Endothelial cell of umbilical vein (primary cell): ENCODE measurements around the gene NUPR1. TPM values are rescaled to one million over a fixed set of nuclear protein-coding genes. Genes with fewer than 3 reads are reported as not detected.
A peak's percentile ranks its signal among the peaks of the same experiment; 100 is the strongest.

Source experiments
- BruUV-seq: library from RNA; stranded (reverse); fragments of 400-500 nt; replicated peaks from 2 replicates; lab custom pipeline; 2021; lab: Mats Ljungman, UMichigan
- CTCF ChIA-PET: fragments of 300-600, 350-600 bp; sonication (Branson Sonifier 250); formaldehyde crosslinking; loops from one replicate; lab custom pipeline; 2021; ENCODE audit warnings: antibody characterized with exemption, inconsistent platforms; lab: Charles Lee
- POLR2A ChIA-PET: fragments of 300-600, 350-600 bp; sonication (Branson Sonifier 250); formaldehyde crosslinking; loops from one replicate; lab custom pipeline; 2021; ENCODE audit warnings: antibody characterized with exemption, inconsistent platforms; lab: Charles Lee
- DNase-seq: peaks from one replicate; pipeline ENCODE4 v3.0.0-alpha.2; 2011; ENCODE audit warnings: low read depth, low spot score
- FAIRE-seq: peaks from 2 replicates; lab custom pipeline; 2011; peaks lifted over from hg19 to GRCh38; lab: Jason Lieb, UNC
- H2AFZ ChIP-seq: 2 replicates; pipeline ENCODE4 v1.6.0; 2012; ENCODE audit warnings: low read depth, low read length, control low read depth, inconsistent platforms
- H3K27ac ChIP-seq: 2 replicates; pipeline ENCODE4 v1.5.1; 2011; ENCODE audit warnings: low read depth, mild to moderate bottlenecking, control low read depth, low read length, moderate library complexity; ENCODE audit not compliant: insufficient read depth
- H3K27me3 ChIP-seq, 2 experiments: 2 replicates each; pipeline versions ENCODE4 v1.6.0 to v1.6.1; 2011; ENCODE audit warnings: low read length in 2 of 2, mixed read lengths in 1 of 2; ENCODE audit not compliant: control insufficient read depth in 2 of 2, insufficient read depth in 2 of 2
- H3K36me3 ChIP-seq, 2 experiments: 2 replicates in 1 of 2; 3 replicates in 1 of 2; pipeline ENCODE4 v1.5.1; 2011; ENCODE audit warnings: low read length in 2 of 2, mild to moderate bottlenecking in 1 of 2, moderate library complexity in 1 of 2; ENCODE audit not compliant: control insufficient read depth in 2 of 2, insufficient read depth in 2 of 2; ENCODE audit errors: extremely low read depth in 1 of 2
- H3K4me1 ChIP-seq: 3 replicates; pipeline ENCODE4 v1.5.1; 2011; ENCODE audit warnings: mild to moderate bottlenecking, low read length; ENCODE audit not compliant: control insufficient read depth, insufficient read depth; ENCODE audit errors: extremely low read depth
- H3K4me2 ChIP-seq: 2 replicates; pipeline ENCODE4 v1.6.1; 2011; ENCODE audit warnings: low read length, control low read depth, mixed read lengths; ENCODE audit not compliant: insufficient read depth
- H3K4me3 ChIP-seq, 3 experiments: fragments of 200-600 bp in 1 of 3; sonication (generic), shearing (Covaris generic) in 1 of 3; replicated peaks in 1 of 3; 2 replicates each; pipeline ENCODE4 v1.5.1; 2011 to 2016; ENCODE audit warnings: control low read depth in 3 of 3, low read length in 3 of 3, mild to moderate bottlenecking in 2 of 3, inconsistent platforms in 1 of 3, low read depth in 1 of 3, moderate library complexity in 1 of 3; ENCODE audit not compliant: insufficient read depth in 1 of 3
- H3K79me2 ChIP-seq: 2 replicates; pipeline ENCODE4 v1.6.0; 2012; ENCODE audit warnings: low read length, inconsistent platforms; ENCODE audit not compliant: control insufficient read depth, insufficient read depth
- H3K9ac ChIP-seq: replicated peaks from 2 replicates; pipeline ENCODE3; 2011; ENCODE audit warnings: low read length, control low read depth; ENCODE audit not compliant: insufficient read depth; ENCODE audit errors: extremely low read depth
- H3K9me1 ChIP-seq: replicated peaks from 3 replicates; pipeline ENCODE4 v1.6.0; 2011; ENCODE audit warnings: mild to moderate bottlenecking, low read length; ENCODE audit not compliant: control insufficient read depth, insufficient read depth; ENCODE audit errors: extremely low read depth
- H3K9me3 ChIP-seq: replicated peaks from 2 replicates; pipeline ENCODE4 v1.5.1; 2012; ENCODE audit warnings: low read length, inconsistent platforms; ENCODE audit not compliant: control insufficient read depth, insufficient read depth
- H4K20me1 ChIP-seq: replicated peaks from 2 replicates; pipeline ENCODE3; 2011; ENCODE audit warnings: mild to moderate bottlenecking, low read length; ENCODE audit not compliant: control insufficient read depth, insufficient read depth; ENCODE audit errors: extremely low read depth
- EZH2 ChIP-seq: IDR thresholded peaks from 2 replicates; pipeline ENCODE4 v1.6.1; 2012; ENCODE audit warnings: borderline replicate concordance, low read depth, mild to moderate bottlenecking, moderate library complexity, low read length, inconsistent platforms; ENCODE audit not compliant: severe bottlenecking
- FOS ChIP-seq: IDR thresholded peaks from 2 replicates; pipeline ENCODE4 v1.6.1; 2011; ENCODE audit warnings: mild to moderate bottlenecking, low read length, moderate library complexity, borderline replicate concordance; ENCODE audit not compliant: insufficient read depth
- GATA2 ChIP-seq: IDR thresholded peaks from 2 replicates; pipeline ENCODE4 v1.7.0; 2011; ENCODE audit warnings: low read depth, mild to moderate bottlenecking, moderate library complexity, mixed read lengths, low read length; ENCODE audit not compliant: insufficient read length, insufficient read depth
- JUN ChIP-seq: IDR thresholded peaks from 2 replicates; pipeline ENCODE4 v1.6.1; 2011; ENCODE audit warnings: borderline replicate concordance, low read depth; ENCODE audit not compliant: insufficient read length, insufficient read depth
- MYC ChIP-seq: IDR thresholded peaks from one replicate; pipeline ENCODE4 v1.6.1; 2011; ENCODE audit warnings: mild to moderate bottlenecking, low read depth, low read length
- POLR2A ChIP-seq: IDR thresholded peaks from 2 replicates; pipeline ENCODE4 v1.6.1; 2012; ENCODE audit warnings: low read depth, mild to moderate bottlenecking, control low read depth, low read length
- POLR2AphosphoS5 ChIP-seq: IDR thresholded peaks from 2 replicates; pipeline ENCODE4 v1.6.1; 2012; ENCODE audit warnings: low read depth, mild to moderate bottlenecking, control low read depth, low read length, moderate library complexity; ENCODE audit not compliant: insufficient read depth
- dilution Hi-C: fragments of 300-500 bp; cut with MboI; formaldehyde crosslinking; loops from one replicate; pipeline ENCODE4 v1.15.0; 2019; ENCODE audit warnings: low sequenced_read_pairs; ENCODE audit not compliant: extremely low pct_ligation_motif_present
- intact Hi-C: fragments of 100-400 bp; cut with micrococcal nuclease; formaldehyde crosslinking; loops from one replicate; pipeline ENCODE4 v1.10.0; 2022
- polyA plus RNA-seq, 4 experiments: library from polyadenylated mRNA; depleted of rRNA in 3 of 4; stranded (reverse) in 3 of 4; unstranded in 1 of 4; fragments of >200 nt; gene quantifications; 2 replicates each; pipeline versions ENCODE4 v1.2.1 to v1.2.3, GENCODE V29; 2011 to 2012; ENCODE audit warnings: missing spikeins in 1 of 4
- total RNA-seq: library from RNA; stranded (reverse); gene quantifications from 2 replicates; pipeline ENCODE4 v1.2.3, GENCODE V29; 2021
- TF ChIP-seq, protein P1 (sequence below), 2 donors: IDR thresholded peaks; 1 replicate in 1 of 2; 2 replicates in 1 of 2; pipeline ENCODE4 v1.5.1; 2011; ENCODE audit warnings: low read length in 2 of 2, mild to moderate bottlenecking in 2 of 2, moderate library complexity in 2 of 2, control low read depth in 1 of 2, inconsistent platforms in 1 of 2, low read depth in 1 of 2; ENCODE audit not compliant: insufficient read depth in 1 of 2; ENCODE audit errors: extremely low read depth in 1 of 2
- TF ChIP-seq, protein P2 (sequence below): IDR thresholded peaks from 2 replicates; pipeline ENCODE4 v1.6.1; 2011; ENCODE audit not compliant: insufficient read depth, insufficient read length

NUPR1 gene
- total and polyA plus RNA-seq, 2 donors (not counting 3 experiments of a cell fraction or from before 2014, with no cell fraction given): 1.8 to 4.9 TPM

DNA sequence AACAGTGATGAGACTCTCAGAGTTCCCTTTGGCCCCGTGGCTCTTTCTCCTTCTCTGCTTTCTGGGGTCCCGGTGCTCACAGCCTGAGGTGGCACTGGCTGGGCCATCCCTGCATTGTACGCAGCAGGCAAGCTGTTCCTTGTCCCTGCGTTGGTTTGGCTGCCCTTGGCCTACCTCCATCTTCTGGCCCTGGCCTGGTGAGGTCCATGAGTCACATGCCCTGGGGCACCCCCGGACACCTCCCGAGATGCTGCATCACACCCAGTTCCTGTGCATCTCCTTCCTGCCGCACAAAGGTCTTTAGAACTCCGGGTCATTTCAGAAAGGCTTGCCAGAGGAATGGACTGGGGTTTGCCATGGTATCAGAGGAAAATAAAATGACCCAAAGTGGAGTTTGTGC is 48.6 kb upstream of the NUPR1 start:
- intact Hi-C loops (no loop called here), dilution Hi-C loops (no loop called here)
- no peak overlapping the region for H3K4me2 ChIP-seq
- no peaks in the 10 kb centered on the region for H3K79me2 ChIP-seq
- peaks cover 0 to 20% of the 10 kb centered on the region in 2 experiments for H3K36me3 ChIP-seq
- no TSS peak for BruUV-seq
- peak; percentile 59 for FAIRE-seq
- ChIA-PET CTCF (interaction anchor here (1.0 kb wide), 1 partner anchor 95 kb away, joined by 3 read pairs; no protein-coding TSS in a partner anchor), POLR2A (no interaction called here)
- H3K9me3 ChIP-seq: no peaks in the 10 kb centered on the region
- no peak for DNase-seq
- H3K27me3 ChIP-seq: no peaks in the 10 kb centered on the region
- no peak overlapping the region for H3K4me3 ChIP-seq
- no peak overlapping the region for H2AFZ ChIP-seq
- no peak overlapping the region for H3K9ac ChIP-seq
- no peak overlapping the region for H3K27ac ChIP-seq
- H3K4me1 ChIP-seq: no peaks in the 10 kb centered on the region
- no peaks in the 10 kb centered on the region for H4K20me1 ChIP-seq
- no peaks in the 10 kb centered on the region for H3K9me1 ChIP-seq
- TF ChIP-seq FOS: peak; percentile 19
- TF ChIP-seq EZH2: no peak

DNA sequence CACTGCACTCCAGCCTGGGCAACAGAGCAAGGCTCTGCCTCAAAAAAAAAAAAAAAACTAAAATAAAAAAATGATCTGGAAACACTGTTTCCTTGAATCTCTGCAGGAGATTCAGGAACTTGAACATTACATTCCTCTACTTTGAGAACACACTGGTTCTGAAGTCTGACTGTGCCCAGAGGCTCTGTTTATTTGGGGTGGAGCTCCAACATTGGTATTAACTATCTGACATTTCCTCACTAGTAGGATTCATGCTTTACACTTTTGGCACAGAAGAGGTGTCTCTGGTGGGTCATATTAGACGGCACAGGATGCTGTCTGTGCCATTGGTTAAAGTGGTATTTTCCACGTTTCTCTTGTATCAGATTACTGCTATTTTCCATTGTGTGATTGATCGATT is 47.7 kb upstream of the NUPR1 start:
- H3K4me3 ChIP-seq: no peak overlapping the region
- BruUV-seq: no TSS peak
- no peaks in the 10 kb centered on the region for H3K27me3 ChIP-seq
- H2AFZ ChIP-seq: no peak overlapping the region
- H3K9ac ChIP-seq: no peak overlapping the region
- no peaks in the 10 kb centered on the region for H3K9me1 ChIP-seq
- TF ChIP-seq GATA2: no peak
- no peak for TF ChIP-seq POLR2A
- TF ChIP-seq, protein P1, sequence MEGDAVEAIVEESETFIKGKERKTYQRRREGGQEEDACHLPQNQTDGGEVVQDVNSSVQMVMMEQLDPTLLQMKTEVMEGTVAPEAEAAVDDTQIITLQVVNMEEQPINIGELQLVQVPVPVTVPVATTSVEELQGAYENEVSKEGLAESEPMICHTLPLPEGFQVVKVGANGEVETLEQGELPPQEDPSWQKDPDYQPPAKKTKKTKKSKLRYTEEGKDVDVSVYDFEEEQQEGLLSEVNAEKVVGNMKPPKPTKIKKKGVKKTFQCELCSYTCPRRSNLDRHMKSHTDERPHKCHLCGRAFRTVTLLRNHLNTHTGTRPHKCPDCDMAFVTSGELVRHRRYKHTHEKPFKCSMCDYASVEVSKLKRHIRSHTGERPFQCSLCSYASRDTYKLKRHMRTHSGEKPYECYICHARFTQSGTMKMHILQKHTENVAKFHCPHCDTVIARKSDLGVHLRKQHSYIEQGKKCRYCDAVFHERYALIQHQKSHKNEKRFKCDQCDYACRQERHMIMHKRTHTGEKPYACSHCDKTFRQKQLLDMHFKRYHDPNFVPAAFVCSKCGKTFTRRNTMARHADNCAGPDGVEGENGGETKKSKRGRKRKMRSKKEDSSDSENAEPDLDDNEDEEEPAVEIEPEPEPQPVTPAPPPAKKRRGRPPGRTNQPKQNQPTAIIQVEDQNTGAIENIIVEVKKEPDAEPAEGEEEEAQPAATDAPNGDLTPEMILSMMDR (IDR thresholded peaks at IDR 0.05; ENCODE audit: extremely low read depth in 1 of 2, insufficient read depth in 1 of 2, low read depth in 1 of 2, low read length in 2 of 2): no peak
- TF ChIP-seq EZH2: no peak
- no peak for TF ChIP-seq FOS
- TF ChIP-seq MYC: no peak
- TF ChIP-seq, protein P2, sequence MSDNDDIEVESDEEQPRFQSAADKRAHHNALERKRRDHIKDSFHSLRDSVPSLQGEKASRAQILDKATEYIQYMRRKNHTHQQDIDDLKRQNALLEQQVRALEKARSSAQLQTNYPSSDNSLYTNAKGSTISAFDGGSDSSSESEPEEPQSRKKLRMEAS: no peak
- TF ChIP-seq POLR2AphosphoS5: no peak
- TF ChIP-seq JUN: no peak
- intact Hi-C loops: no loop called here
- H3K4me2 ChIP-seq: no peak overlapping the region
- H3K27ac ChIP-seq: no peak overlapping the region
- no peaks in the 10 kb centered on the region for H3K79me2 ChIP-seq
- ChIA-PET POLR2A (interaction anchor here (0.7 kb wide), 1 partner anchor 22 kb away, joined by 5 read pairs; no protein-coding TSS in a partner anchor), CTCF (no interaction called here)
- no peak for FAIRE-seq
- DNase-seq: no peak
- dilution Hi-C loops: no loop called here
- peaks cover 0 to 18% of the 10 kb centered on the region in 2 experiments for H3K36me3 ChIP-seq
- no peaks in the 10 kb centered on the region for H3K4me1 ChIP-seq
- H3K9me3 ChIP-seq: no peaks in the 10 kb centered on the region
- H4K20me1 ChIP-seq: no peaks in the 10 kb centered on the region
